Measurements from ENCODE around the gene IMMP2L. TPM values are rescaled to one million over a fixed set of nuclear protein-coding genes. Genes with fewer than 3 reads are reported as not detected.

Gene IMMP2L
- total RNA-seq, 1 donor from 2014 or later = 21.5 TPM

DNA sequence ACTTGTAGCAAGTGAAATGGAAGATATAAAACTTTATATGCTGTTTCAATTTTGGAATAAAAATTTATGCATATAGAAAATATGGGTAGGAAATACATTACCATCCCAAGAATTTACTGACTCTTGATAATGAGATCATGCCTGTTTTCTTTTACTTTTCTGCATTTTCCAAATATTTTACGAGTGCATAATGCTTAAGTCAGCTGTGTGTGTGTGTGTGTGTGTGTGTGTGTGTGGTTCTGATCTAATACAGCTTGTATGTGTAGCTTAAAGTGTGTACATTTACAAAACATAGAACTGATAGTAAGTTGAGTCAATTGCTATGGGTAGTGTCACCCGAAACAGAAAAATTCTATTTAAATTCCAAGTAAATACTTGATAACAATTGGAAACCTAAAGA, 787.2 kb downstream of the IMMP2L start:
- DNase-seq (ENCODE audit: low spot score) = no peak
- H3K27me3 ChIP-seq = no peaks in the 10 kb centered on the region
- Mint-ChIP-seq H3K27ac (no peak overlapping the region), H3K9me3 (no peaks in the 10 kb centered on the region), H3K36me3 (no peaks in the 10 kb centered on the region), H3K27me3 (ENCODE audit: insufficient read depth, low read depth) (peaks cover 2% of the 10 kb centered on the region), H3K4me1 (no peaks in the 10 kb centered on the region), H3K4me3 (no peak overlapping the region)
- no peaks in the 10 kb centered on the region for H4K20me1 ChIP-seq (ENCODE audit: low read depth)
- no peak overlapping the region for H3K27ac ChIP-seq
- no peaks in the 10 kb centered on the region for H3K9me3 ChIP-seq (ENCODE audit: low read depth)
- H3K79me2 ChIP-seq (ENCODE audit: low read depth) = no peaks in the 10 kb centered on the region
- H3K4me1 ChIP-seq = peaks cover 3% of the 10 kb centered on the region
- H3K9ac ChIP-seq = no peak overlapping the region
- no peaks in the 10 kb centered on the region for H3K36me3 ChIP-seq
- H3F3A ChIP-seq (ENCODE audit: low read depth) = no peaks in the 10 kb centered on the region
- no peak overlapping the region for H3K4me3 ChIP-seq
- H3K4me2 ChIP-seq = no peak overlapping the region
- no peak overlapping the region for H2AFZ ChIP-seq (replicated peaks)
- TF ChIP-seq EZH2 (IDR thresholded peaks at IDR 0.05) (no peak), EZH2phosphoT487 (IDR thresholded peaks at IDR 0.05) (no peak)
- TF ChIP-seq, protein P1, sequence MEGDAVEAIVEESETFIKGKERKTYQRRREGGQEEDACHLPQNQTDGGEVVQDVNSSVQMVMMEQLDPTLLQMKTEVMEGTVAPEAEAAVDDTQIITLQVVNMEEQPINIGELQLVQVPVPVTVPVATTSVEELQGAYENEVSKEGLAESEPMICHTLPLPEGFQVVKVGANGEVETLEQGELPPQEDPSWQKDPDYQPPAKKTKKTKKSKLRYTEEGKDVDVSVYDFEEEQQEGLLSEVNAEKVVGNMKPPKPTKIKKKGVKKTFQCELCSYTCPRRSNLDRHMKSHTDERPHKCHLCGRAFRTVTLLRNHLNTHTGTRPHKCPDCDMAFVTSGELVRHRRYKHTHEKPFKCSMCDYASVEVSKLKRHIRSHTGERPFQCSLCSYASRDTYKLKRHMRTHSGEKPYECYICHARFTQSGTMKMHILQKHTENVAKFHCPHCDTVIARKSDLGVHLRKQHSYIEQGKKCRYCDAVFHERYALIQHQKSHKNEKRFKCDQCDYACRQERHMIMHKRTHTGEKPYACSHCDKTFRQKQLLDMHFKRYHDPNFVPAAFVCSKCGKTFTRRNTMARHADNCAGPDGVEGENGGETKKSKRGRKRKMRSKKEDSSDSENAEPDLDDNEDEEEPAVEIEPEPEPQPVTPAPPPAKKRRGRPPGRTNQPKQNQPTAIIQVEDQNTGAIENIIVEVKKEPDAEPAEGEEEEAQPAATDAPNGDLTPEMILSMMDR (IDR thresholded peaks at IDR 0.05) = no peak

DNA sequence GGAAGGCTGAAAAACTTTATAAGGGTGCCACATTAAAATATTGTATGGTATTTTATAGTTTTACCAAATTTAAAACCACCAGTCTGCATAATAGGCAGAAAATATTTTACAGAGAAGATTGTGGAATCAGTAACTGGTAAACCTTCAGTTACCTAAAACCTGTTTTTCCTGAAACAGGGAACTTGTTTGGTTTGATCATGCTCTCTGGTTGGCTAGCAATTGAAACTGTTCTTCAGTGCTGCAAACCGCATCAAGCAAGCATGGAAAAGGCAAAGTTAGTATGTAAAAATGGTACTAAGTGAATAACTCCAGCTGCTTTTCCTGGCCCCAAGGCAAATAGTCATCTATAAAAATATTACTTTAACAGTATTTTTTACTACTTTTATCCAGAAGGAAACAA, 788.2 kb downstream of the IMMP2L start:
- Histone ChIP-seq H3K27ac (no peak overlapping the region), H3K79me2 (ENCODE audit: low read depth) (no peaks in the 10 kb centered on the region), H3F3A (ENCODE audit: low read depth) (no peaks in the 10 kb centered on the region), H3K36me3 (no peaks in the 10 kb centered on the region), H2AFZ (replicated peaks) (no peak overlapping the region), H3K4me1 (no peaks in the 10 kb centered on the region), H3K9me3 (ENCODE audit: low read depth) (no peaks in the 10 kb centered on the region), H3K4me2 (no peak overlapping the region), H4K20me1 (ENCODE audit: low read depth) (no peaks in the 10 kb centered on the region), H3K27me3 (no peaks in the 10 kb centered on the region), H3K9ac (no peak overlapping the region), H3K4me3 (no peak overlapping the region)
- DNase-seq (ENCODE audit: low spot score) = no peak
- TF ChIP-seq EZH2phosphoT487 (IDR thresholded peaks at IDR 0.05) (no peak), EZH2 (IDR thresholded peaks at IDR 0.05) (no peak)
- TF ChIP-seq, protein P1 (IDR thresholded peaks at IDR 0.05) = no peak
- H3K27me3 Mint-ChIP-seq (ENCODE audit: insufficient read depth, low read depth) = peaks cover 2% of the 10 kb centered on the region
- no peak overlapping the region for H3K27ac Mint-ChIP-seq
- no peaks in the 10 kb centered on the region for H3K36me3 Mint-ChIP-seq
- H3K9me3 Mint-ChIP-seq = no peaks in the 10 kb centered on the region
- no peaks in the 10 kb centered on the region for H3K4me1 Mint-ChIP-seq
- no peak overlapping the region for H3K4me3 Mint-ChIP-seq

DNA sequence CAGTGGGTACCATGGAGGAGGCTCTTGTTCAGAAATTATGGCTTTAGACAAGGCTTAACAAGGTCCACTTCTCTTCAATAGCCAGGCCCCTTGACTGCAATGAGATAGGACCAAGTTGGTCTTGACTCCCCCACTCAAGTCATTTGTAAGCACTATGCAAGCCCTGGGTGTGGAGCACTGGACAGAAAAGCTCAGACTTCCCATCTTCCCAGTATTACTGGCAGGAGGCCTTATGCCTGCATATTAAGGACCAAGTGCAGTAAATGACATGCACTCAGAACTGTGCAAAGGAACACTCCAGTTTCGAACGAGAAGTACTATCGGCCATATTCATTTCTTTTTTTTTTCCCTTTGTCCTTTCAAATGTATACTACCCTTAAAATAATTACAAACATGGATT, 789.7 kb downstream of the IMMP2L start:
- Mint-ChIP-seq H3K27ac (no peak overlapping the region), H3K27me3 (ENCODE audit: insufficient read depth, low read depth) (peaks cover 2% of the 10 kb centered on the region)

More for the DNA sequence above, 789.7 kb downstream of the IMMP2L start:
- H3K27me3 ChIP-seq = no peaks in the 10 kb centered on the region
- H3K27ac ChIP-seq = no peak overlapping the region
- no peaks in the 10 kb centered on the region for H3K79me2 ChIP-seq (ENCODE audit: low read depth)
- Mint-ChIP-seq H3K4me3 (no peak overlapping the region), H3K9me3 (no peaks in the 10 kb centered on the region), H3K36me3 (no peaks in the 10 kb centered on the region), H3K4me1 (peaks cover 3% of the 10 kb centered on the region)
- no peaks in the 10 kb centered on the region for H3K4me1 ChIP-seq
- no peaks in the 10 kb centered on the region for H4K20me1 ChIP-seq (ENCODE audit: low read depth)
- H3F3A ChIP-seq (ENCODE audit: low read depth) = no peaks in the 10 kb centered on the region
- no peaks in the 10 kb centered on the region for H3K9me3 ChIP-seq (ENCODE audit: low read depth)
- no peaks in the 10 kb centered on the region for H3K36me3 ChIP-seq
- H3K4me3 ChIP-seq = no peak overlapping the region
- no peak for DNase-seq (ENCODE audit: low spot score)
- no peak overlapping the region for H3K4me2 ChIP-seq
- H2AFZ ChIP-seq (replicated peaks) = no peak overlapping the region
- no peak for TF ChIP-seq EZH2phosphoT487 (IDR thresholded peaks at IDR 0.05)
- no peak for TF ChIP-seq EZH2 (IDR thresholded peaks at IDR 0.05)
- TF ChIP-seq, protein P1 (IDR thresholded peaks at IDR 0.05) = no peak
- no peak overlapping the region for H3K9ac ChIP-seq
